GM21529 (cell line): ENCODE results near the gene SRPRB.

Experiments used
- ATAC-seq: cut with Tn5 transposase; IDR thresholded peaks from one replicate; pipeline ENCODE4 v1.9.1; 2021; ENCODE audit not compliant: unreplicated experiment

Gene SRPRB

GRCh38 chr3:133840055-133840737 is 34.6 kb downstream of the SRPRB start:
- ATAC-seq = no peak

DNA sequence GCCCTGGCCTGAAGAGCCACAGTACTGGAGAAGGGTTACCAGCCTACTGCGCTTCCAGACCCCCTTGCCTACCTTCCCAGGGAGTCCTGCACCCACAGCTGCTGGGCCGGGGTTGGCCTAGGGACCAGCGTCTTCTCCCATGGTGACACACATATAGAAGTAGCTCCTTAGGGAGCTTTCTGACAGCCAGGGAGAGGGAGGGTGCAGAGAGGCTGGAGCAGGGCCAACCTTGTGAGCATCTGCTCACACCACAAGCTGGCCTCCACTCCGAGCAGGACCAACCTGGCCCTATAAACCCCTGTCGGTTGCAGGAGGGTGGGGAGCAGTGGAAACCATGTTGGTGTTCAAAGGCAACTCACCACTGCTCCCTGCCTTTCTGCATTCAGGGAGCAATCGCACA is 35.2 kb downstream of the SRPRB start:
- no peak for ATAC-seq

DNA sequence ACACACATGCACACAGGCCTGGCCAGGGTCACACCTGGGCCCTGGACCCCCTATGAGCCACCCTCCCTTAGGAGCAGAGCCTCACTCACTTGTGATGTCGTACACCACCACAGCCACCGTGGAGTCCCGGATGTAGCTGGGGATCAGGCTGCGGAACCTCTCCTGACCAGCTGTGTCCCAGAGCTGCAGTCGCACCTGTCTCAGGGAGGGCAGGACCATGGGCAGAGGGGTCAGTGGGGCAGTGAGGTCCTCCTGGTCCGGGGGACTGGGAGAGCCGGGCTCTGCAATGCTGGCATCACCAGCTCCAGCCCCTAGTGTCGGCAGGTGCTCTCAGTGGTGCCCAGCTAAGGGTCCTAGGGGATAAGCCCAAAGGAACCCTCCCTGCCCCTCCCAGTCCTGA is 35.6 kb downstream of the SRPRB start:
- no peak for ATAC-seq

DNA sequence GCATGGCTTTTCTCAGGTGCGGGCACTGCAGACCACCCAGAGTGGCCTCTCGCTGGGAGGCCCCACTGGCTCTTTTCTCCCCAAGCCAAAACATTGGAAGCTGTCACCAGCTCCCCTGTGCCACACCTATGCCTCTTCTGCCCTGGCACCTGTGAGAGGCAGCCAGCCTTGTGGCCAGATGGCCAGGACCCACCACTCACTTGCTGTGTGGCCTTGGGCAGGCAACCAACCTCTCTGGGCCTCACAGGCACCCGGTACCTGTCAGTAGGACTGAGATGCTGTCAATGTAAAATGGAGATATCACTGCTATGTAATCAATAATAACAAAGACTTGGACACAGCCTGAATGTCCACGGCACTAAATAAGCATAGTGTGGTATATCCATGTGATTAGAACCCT is 36.5 kb downstream of the SRPRB start:
- no peak for ATAC-seq

DNA sequence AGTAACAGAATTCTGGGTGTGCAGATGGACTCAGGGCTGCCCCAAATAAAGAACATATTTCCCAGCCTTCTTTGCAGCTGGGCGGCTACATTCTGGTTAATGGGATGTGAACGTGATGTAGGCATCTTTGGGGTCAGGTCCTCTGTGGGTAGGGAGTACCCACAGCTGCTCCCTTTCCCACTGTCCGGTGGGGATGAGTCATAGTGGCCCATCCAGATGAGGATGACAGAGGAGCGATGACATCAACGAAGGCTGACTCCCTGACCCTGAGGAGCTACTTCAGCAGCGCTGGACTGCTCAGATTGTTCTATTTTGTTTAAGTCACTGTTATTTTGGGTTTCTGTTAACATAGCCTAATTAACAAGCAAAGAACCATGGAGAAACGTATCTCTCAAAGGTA is 38.0 kb downstream of the SRPRB start:
- ATAC-seq = no peak

- no peak for ATAC-seq
Observed at GRCh38 chr3:133845127-133845526, 39.5 kb downstream of the SRPRB start.

DNA sequence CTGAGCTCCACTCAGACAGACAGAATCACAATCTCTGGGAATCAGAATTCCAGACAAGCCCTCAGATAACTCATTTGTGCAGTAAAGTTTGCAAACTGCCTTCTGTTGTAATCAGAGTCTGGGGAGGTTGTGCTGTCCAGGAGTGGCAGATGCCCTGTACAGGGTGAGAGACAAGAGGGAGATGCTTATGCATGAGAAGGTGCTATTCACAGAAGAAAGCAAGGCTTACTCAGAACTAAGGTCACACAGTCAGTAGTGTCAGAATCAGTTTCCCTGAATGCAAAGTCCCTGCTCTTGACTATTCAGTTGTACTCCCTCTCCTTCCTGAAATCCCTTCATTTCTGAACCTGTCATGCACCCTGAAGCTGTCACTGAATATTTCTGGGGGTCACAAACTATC is 43.7 kb downstream of the SRPRB start:
- ATAC-seq = no peak

- no peak for ATAC-seq
Observed at GRCh38 chr3:133850034-133850433, 44.4 kb downstream of the SRPRB start.

DNA sequence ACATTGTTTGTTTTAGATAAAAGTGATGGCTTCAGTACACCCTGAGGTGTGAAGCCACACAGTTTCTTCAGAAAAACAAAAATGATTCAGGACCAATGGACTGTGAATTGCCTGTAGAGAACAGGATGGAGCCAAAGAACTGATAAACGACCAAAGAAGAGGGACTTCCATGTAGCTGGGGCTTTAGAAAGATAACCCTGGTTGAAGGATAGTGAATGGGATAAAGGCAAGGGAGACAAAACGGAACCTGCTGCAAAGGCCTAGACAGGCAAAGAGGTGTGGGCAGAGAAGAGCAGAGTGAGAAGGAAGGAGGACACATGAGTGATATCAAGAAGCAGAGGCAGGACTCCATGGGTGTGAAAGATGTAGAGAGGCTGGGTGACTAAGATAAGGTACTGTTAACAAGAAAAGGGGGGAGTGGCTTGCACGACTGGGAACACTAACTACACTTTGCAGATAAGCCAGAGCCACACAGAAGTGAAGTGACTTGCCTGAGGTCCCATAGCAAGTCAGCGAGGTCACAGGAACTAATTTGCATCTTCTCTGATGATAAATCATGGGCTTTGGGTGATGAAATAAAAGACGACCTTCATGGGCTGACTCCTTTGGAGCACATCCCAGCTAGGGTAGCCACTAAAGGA is 45.8 kb downstream of the SRPRB start:
- peak; percentile 33 for ATAC-seq

GRCh38 chr3:133851931-133852330 is 46.3 kb downstream of the SRPRB start:
- no peak for ATAC-seq

- no peak for ATAC-seq
Observed at GRCh38 chr3:133853063-133853924, 47.7 kb downstream of the SRPRB start.

- no peak for ATAC-seq
Observed at GRCh38 chr3:133853925-133854227, 48.3 kb downstream of the SRPRB start.

DNA sequence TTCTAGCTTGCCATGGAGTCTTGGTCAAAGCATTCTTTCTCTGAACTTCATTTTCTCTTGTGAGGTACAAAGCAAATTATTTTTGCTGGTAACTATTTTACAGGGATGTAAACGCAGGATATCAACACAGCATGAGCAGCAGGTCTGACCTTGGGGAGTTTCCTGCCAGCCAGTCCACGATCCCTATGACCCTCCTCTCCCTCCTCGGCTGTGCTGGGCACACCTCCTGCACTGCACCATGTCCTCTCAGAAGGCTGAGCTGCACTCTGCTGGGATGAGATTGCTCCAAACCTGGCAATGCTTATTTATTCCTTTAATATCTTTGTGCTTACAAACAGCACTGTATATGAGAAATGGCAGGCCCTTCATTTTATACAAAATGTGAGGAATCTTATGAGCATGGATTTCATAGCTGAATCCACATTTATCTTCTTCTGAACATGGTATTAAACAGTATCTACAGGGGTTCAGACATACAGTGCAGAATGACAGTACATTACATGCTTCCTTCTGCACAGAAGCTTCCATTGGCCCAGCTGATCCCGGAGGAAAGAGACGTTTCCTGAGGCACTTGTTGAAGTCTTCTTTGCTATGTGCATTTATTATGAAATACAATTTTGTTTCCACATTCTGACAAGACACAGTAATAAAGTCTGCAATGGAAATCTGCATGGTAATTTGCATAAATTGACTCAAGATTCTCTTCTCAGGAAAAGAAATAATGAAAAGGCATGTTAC is 48.8 kb downstream of the SRPRB start:
- ATAC-seq = no peak

- ATAC-seq = no peak
Observed at GRCh38 chr3:133855002-133855370, 49.4 kb downstream of the SRPRB start.

GRCh38 chr3:133855772-133856171 is 50.2 kb downstream of the SRPRB start:
- no peak for ATAC-seq

DNA sequence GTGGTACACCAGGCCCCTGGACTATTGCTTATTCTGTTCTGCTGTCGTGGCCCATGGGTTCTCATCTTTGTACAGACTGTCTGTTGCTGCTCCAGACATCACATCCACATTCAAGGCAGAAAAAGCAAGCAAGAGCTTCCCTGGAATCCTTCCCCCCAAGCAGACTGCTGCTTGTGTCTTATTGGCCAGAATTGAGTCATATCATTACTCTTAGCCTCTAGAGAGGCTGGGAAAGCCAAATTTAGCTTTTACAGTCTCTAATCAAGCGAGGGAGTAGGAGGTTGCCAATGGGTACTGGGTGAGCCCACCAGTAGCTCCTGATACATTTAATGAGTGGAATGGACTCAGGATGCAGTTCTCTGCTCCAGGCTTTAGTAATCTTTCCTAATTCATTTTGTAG is 50.7 kb downstream of the SRPRB start:
- no peak for ATAC-seq

GRCh38 chr3:133857767-133858166 is 52.2 kb downstream of the SRPRB start:
- ATAC-seq = no peak

DNA sequence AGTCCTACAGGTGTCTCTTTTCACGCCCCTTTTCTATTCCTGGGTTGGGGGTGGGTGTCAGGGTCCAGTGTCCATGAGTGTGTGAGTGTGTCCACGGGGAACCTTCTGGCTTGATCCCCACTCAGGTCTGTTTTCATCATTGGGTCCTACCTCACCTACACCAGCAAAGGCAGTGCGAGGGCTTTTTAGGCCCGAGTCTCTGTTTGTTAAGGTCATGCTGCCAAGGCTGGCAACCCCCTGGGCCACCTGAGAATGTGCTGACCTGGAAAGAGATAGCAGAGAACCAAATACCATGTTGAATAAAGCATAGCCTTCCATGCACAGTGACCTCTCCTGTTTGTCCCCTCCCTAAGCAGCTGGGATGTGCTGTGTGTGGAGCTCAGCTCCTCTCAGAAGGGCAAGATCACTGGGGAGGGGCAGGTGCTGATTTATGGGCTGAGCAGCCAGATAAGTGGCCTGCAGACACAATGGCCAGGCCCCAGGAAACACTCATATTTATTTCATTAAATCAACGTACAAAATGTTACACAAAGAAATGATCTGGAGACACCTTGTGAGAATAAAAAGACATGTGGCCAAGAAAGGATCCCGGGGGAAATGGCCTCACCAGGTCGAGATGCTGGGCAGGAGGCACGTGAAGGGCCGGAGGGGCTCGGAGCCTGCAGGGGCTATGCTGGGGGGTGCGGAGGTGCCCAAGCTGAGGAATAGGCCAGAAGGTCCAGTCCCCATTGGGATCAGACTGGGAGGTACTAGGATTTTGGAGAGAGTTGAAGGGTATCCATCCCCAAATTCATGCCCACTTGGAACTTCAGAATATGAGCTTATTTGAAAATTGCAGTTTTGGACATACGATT is 54.0 kb downstream of the SRPRB start:
- no peak for ATAC-seq

DNA sequence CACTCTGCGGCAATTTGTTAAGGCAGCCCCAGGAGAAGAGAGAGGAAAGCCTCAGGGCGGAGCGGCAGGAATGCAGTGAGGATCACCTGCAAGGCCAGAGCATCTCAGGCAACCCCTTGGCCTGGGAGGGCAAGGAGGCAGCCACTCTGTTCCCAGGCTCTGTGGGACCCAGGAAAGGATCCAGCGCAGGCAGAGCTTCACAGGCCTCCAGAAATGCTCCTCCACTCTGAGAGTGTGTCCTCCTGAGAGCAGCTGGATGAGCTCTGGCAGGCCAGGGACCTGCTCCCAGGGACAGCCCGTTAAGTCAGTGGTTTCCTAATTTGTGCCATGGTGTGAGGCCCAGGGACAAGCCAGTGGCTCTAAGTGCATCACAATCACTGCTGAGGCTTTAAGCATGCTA is 54.9 kb downstream of the SRPRB start:
- no peak for ATAC-seq

- no peak for ATAC-seq
Observed at GRCh38 chr3:133862161-133862560, 56.5 kb downstream of the SRPRB start.

DNA sequence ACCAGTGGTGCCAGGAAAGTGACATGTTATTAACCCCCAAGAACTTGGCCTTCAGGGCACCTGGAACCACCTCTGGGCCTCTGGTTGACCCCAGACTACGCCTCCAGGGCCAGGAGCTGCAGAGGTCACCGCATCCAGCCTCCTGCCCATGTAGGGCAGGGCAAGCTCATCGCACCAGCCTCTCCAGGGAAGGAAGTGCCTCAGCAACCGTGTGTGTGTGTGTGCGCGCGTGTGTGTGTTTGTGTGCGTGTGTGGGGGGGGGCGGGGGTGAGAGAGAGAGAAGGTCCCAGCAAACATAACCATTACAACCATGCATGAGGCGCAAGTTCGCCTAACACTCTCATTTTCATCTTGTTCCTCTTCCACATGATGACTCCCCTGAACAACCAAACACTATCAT is 58.3 kb downstream of the SRPRB start:
- ATAC-seq = no peak
